ENCODE data around the gene ALDH3A2. TPM values are rescaled to one million over a fixed set of nuclear protein-coding genes. Genes with fewer than 3 reads are reported as not detected.
"Not testable (repeated sequence)": the region's sequence is repeated elsewhere in the genome, so short reads cannot be mapped to it uniquely, and the experiment has no call there.

ALDH3A2 gene
- polyA plus RNA-seq, 4 donors = 68.6 to 153 (median 76.0) TPM

DNA sequence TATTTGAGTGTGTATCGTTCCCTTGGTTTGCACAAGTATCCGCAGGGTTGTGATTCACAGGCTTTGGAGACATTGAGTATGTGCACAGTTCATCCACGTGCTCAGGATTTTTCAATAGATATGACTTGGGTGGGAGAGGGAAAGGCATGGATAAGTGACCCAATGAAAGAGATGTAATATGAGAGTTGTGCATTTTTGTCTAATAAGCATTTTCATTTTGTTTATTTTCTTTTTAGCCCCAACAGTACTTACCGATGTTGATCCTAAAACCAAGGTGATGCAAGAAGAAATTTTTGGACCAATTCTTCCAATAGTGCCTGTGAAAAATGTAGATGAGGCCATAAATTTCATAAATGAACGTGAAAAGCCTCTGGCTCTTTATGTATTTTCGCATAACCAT, 14.5 kb downstream of the ALDH3A2 start:
- Histone ChIP-seq H3K27ac (ENCODE audit: low read depth in 1 of 3, low read length in 2 of 3) (no peak overlapping the region), H3K36me3 (ENCODE audit: control insufficient read depth in 3 of 3, insufficient read depth in 2 of 3, low read depth in 1 of 3, low read length in 3 of 3) (peaks cover 3 to 48% (median 9%) of the 10 kb centered on the region in 3 donors), H3K27me3 (ENCODE audit: control insufficient read depth in 3 of 3, insufficient read depth in 3 of 3, low read length in 3 of 3) (no peaks in the 10 kb centered on the region), H3K4me3 (ENCODE audit: low read depth in 1 of 3, low read length in 3 of 3) (no peak overlapping the region), H3K9me3 (ENCODE audit: control insufficient read depth in 2 of 2, insufficient read depth in 1 of 2, low read depth in 1 of 2, low read length in 1 of 2) (no peaks in the 10 kb centered on the region), H3K4me1 (ENCODE audit: control insufficient read depth in 3 of 3, insufficient read depth in 2 of 3, low read depth in 1 of 3, low read length in 2 of 3) (no peaks in the 10 kb centered on the region)
- FAIRE-seq (no peak), DNase-seq (no peak)
- WGBS, 3 donors = 93 to 94% (median 93%) methylated on average over 6 of the region's 6 CpGs

DNA sequence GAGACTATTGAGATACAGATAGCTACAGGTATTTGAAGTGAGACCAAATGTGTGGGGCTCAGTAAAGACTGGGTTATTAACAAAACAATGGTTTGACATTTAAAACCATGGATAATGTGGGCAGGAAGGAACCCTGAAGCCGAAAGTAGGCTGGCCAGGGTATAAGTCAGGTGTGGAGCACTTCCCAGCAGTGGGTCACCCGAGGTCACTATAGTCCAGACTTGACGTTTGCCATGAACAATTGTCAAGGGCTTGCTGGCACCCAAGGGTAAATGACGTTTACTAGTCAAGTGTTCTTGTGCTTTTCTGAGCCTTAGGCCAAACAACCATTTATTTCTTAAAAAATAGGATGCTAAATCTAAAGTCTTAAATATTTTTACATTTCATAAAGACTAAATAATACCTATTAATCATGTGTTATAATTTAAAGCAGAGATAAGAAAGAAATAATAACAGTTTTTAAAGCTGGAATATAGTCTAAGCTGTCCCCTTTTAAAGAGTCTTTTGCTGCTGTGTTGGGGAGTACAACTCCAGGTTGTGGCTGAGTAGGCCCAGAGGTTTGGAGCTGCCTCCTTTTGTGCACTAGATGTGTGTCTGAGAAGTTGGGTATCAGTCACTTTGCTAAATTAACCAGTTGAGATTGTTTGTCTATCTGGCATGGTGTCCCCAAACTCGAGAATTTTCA, 15.7 kb downstream of the ALDH3A2 start:
- peaks cover 3 to 43% (median 9%) of the 10 kb centered on the region in 3 donors for H3K36me3 ChIP-seq (ENCODE audit: control insufficient read depth in 3 of 3, insufficient read depth in 2 of 3, low read depth in 1 of 3, low read length in 3 of 3)
- no peaks in the 10 kb centered on the region for H3K4me1 ChIP-seq (ENCODE audit: control insufficient read depth in 3 of 3, insufficient read depth in 2 of 3, low read depth in 1 of 3, low read length in 2 of 3)
- no peak overlapping the region for H3K4me3 ChIP-seq (ENCODE audit: low read depth in 1 of 3, low read length in 3 of 3)
- no peak for FAIRE-seq
- H3K27me3 ChIP-seq (ENCODE audit: control insufficient read depth in 3 of 3, insufficient read depth in 3 of 3, low read length in 3 of 3) = no peaks in the 10 kb centered on the region
- 57 to 68% (median 65%) methylated on average over 5 of the region's 5 CpGs for WGBS, 3 donors
- DNase-seq = no peak
- H3K9me3 ChIP-seq (ENCODE audit: control insufficient read depth in 2 of 2, insufficient read depth in 1 of 2, low read depth in 1 of 2, low read length in 1 of 2) = no peaks in the 10 kb centered on the region
- no peak overlapping the region for H3K27ac ChIP-seq (ENCODE audit: low read depth in 1 of 3, low read length in 2 of 3)

DNA sequence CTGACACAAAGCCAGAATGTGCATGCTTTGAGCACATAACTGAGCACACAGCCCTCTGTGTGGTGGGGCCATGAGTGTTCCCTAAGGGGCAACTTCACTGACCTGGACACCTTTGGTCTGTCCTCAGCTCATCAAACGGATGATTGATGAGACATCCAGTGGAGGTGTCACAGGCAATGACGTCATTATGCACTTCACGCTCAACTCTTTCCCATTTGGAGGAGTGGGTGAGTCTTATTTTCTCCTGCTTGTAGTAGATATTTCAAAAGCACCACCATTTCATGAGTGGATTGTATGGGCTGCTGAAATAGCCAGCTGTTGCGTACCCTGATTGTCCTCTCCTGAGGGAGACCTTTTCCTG, 16.2 kb downstream of the ALDH3A2 start:
- Histone ChIP-seq H3K4me1 (ENCODE audit: control insufficient read depth in 3 of 3, insufficient read depth in 2 of 3, low read depth in 1 of 3, low read length in 2 of 3) (no peaks in the 10 kb centered on the region), H3K27ac (ENCODE audit: low read depth in 1 of 3, low read length in 2 of 3) (no peak overlapping the region), H3K9me3 (ENCODE audit: control insufficient read depth in 2 of 2, insufficient read depth in 1 of 2, low read depth in 1 of 2, low read length in 1 of 2) (no peaks in the 10 kb centered on the region), H3K27me3 (ENCODE audit: control insufficient read depth in 3 of 3, insufficient read depth in 3 of 3, low read length in 3 of 3) (no peaks in the 10 kb centered on the region), H3K36me3 (ENCODE audit: control insufficient read depth in 3 of 3, insufficient read depth in 2 of 3, low read depth in 1 of 3, low read length in 3 of 3) (peaks cover 3 to 43% (median 9%) of the 10 kb centered on the region in 3 donors), H3K4me3 (ENCODE audit: low read depth in 1 of 3, low read length in 3 of 3) (no peak overlapping the region)
- DNase-seq = no peak
- no peak for FAIRE-seq
- WGBS, 3 donors = 90 to 97% (median 93%) methylated on average over 4 of the region's 4 CpGs

DNA sequence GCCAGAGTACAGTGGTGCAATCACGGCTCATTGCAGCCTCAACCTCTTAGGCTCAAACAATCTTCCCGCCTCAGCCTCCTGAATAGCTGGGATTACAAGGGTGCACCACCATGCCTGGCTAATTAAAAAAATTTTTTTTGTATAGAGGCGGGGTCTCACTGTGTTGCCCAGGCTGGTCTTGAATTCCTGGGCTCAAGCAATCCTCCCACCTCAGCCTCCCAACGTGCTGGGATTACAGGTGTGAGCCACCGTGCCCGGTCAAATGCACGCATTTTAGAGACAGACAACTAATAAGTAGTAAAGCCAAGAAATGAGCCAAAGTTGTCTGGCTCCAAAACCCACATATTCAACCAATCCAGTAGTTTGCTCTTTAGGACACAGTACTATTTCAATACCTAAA, 21.1 kb downstream of the ALDH3A2 start:
- H3K36me3 ChIP-seq (ENCODE audit: control insufficient read depth in 3 of 3, insufficient read depth in 2 of 3, low read depth in 1 of 3, low read length in 3 of 3) = peaks cover 2 to 33% (median 5%) of the 10 kb centered on the region in 3 donors
- WGBS, 3 donors = 96 to 97% (median 96%) methylated on average over 7 of the region's 7 CpGs
- not testable (repeated sequence) for FAIRE-seq

DNA sequence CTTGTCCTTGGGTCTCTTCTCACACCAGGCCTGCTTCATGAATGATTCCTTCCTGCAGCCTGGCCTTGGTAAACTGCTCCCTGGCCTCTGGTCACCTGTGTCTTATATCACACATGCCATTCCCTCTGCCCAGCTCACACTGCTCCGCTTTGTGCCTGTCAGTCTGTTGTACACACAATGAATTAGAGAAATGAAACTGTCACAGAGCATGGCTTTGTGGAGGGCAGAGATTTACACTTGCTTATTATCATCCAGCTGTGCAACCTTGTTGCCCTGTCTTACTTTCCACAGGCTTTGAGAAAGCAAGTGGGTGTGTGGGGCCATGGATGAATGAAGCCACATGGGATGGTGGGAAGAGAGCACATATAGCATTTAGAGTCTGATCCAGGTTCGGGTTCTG, 22.4 kb downstream of the ALDH3A2 start:
- peaks cover 2 to 29% (median 4%) of the 10 kb centered on the region in 3 donors for H3K36me3 ChIP-seq (ENCODE audit: control insufficient read depth in 3 of 3, insufficient read depth in 2 of 3, low read depth in 1 of 3, low read length in 3 of 3)
- H3K27ac ChIP-seq (ENCODE audit: low read depth in 1 of 3, low read length in 2 of 3) = peak overlapping the region in 2 of 3 donors; percentile 65 to 77
- no peaks in the 10 kb centered on the region for H3K27me3 ChIP-seq (ENCODE audit: control insufficient read depth in 3 of 3, insufficient read depth in 3 of 3, low read length in 3 of 3)
- no peak for DNase-seq
- WGBS, 3 donors = 57 to 69% (median 68%) methylated on average over 2 of the region's 2 CpGs
- no peak overlapping the region for H3K4me3 ChIP-seq (ENCODE audit: low read depth in 1 of 3, low read length in 3 of 3)
- H3K4me1 ChIP-seq (ENCODE audit: control insufficient read depth in 3 of 3, insufficient read depth in 2 of 3, low read depth in 1 of 3, low read length in 2 of 3) = peaks cover 3 to 23% (median 4%) of the 10 kb centered on the region in 3 donors
- no peak for FAIRE-seq
- H3K9me3 ChIP-seq (ENCODE audit: control insufficient read depth in 2 of 2, insufficient read depth in 1 of 2, low read depth in 1 of 2, low read length in 1 of 2) = no peaks in the 10 kb centered on the region

More for the DNA sequence above, 21.1 kb downstream of the ALDH3A2 start:
- not testable (repeated sequence) for H3K4me3 ChIP-seq (ENCODE audit: low read depth in 1 of 3, low read length in 3 of 3); H3K27ac ChIP-seq (ENCODE audit: low read depth in 1 of 3, low read length in 2 of 3); DNase-seq; H3K9me3 ChIP-seq (ENCODE audit: control insufficient read depth in 2 of 2, insufficient read depth in 1 of 2, low read depth in 1 of 2, low read length in 1 of 2); H3K27me3 ChIP-seq (ENCODE audit: control insufficient read depth in 3 of 3, insufficient read depth in 3 of 3, low read length in 3 of 3)
- peaks cover 3 to 21% (median 4%) of the 10 kb centered on the region in 3 donors for H3K4me1 ChIP-seq (ENCODE audit: control insufficient read depth in 3 of 3, insufficient read depth in 2 of 3, low read depth in 1 of 3, low read length in 2 of 3)

DNA sequence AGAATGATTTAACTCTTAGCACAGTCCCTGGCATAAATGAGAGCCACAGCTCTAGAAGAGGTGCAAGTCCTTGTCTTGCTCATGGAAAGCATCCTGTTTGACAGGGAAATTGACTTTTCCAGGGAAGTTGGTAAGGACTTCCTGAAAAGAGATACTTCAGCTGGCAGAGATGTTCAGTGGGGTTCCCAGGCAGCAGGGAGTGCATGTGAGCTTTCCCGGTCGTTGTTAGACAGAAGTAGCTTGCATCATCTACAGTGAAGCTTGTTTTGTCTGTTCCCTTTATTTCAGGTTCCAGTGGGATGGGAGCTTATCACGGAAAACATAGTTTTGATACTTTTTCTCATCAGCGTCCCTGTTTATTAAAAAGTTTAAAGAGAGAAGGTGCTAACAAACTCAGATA, 22.9 kb downstream of the ALDH3A2 start:
- DNase-seq = peak in 1 of 2 donors; percentile 27
- Histone ChIP-seq H3K27me3 (ENCODE audit: control insufficient read depth in 3 of 3, insufficient read depth in 3 of 3, low read length in 3 of 3) (no peaks in the 10 kb centered on the region), H3K4me3 (ENCODE audit: low read depth in 1 of 3, low read length in 3 of 3) (no peak overlapping the region), H3K27ac (ENCODE audit: low read depth in 1 of 3, low read length in 2 of 3) (peak overlapping the region; percentile 45 to 77 (median 65)), H3K4me1 (ENCODE audit: control insufficient read depth in 3 of 3, insufficient read depth in 2 of 3, low read depth in 1 of 3, low read length in 2 of 3) (peaks cover 3 to 23% (median 4%) of the 10 kb centered on the region in 3 donors), H3K36me3 (ENCODE audit: control insufficient read depth in 3 of 3, insufficient read depth in 2 of 3, low read depth in 1 of 3, low read length in 3 of 3) (peaks cover 2 to 33% (median 6%) of the 10 kb centered on the region in 3 donors), H3K9me3 (ENCODE audit: control insufficient read depth in 2 of 2, insufficient read depth in 1 of 2, low read depth in 1 of 2, low read length in 1 of 2) (no peaks in the 10 kb centered on the region)
- no peak for FAIRE-seq
- WGBS, 3 donors = 18 to 55% (median 35%) methylated on average over 4 of the region's 4 CpGs

DNA sequence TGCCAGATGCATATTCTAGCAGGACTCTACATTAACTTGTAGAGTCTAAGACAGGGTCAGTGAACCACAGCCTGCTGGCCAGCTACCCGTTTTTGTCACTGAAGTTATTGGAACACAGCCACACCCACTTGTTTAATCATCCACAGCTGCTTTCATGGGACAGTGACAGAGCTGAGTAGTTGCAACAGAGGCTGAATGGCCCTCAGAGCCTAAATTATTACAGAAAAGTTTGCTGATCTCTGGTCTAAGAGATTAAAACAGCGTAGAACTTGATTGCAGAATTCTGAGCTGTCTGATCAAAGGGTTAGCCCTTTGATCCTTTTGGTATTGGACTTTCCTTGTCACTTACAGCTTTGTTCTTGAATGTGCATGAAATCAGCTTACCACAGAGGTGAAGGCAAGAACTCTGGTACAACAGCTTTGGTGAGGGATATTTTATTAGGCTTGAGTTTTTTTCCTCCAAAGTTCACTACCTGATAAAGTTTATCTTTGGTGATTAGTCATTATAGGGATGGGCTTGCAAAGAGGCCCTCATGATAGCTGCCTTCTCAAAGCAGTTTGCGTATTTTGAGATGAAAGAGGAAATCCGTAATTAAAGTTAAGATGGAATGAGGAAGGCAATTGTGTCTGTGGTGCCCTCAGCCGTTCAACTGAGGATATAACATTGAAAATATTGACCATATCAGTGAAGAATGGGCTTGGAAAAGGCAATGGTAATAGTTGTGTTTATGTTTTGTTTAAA, 23.6 kb downstream of the ALDH3A2 start:
- Histone ChIP-seq H3K27ac (ENCODE audit: low read depth in 1 of 3, low read length in 2 of 3) (peak overlapping the region; percentile 45 to 77 (median 68)), H3K36me3 (ENCODE audit: control insufficient read depth in 3 of 3, insufficient read depth in 2 of 3, low read depth in 1 of 3, low read length in 3 of 3) (peaks cover 2 to 38% (median 6%) of the 10 kb centered on the region in 3 donors), H3K4me3 (ENCODE audit: low read depth in 1 of 3, low read length in 3 of 3) (no peak overlapping the region), H3K27me3 (ENCODE audit: control insufficient read depth in 3 of 3, insufficient read depth in 3 of 3, low read length in 3 of 3) (no peaks in the 10 kb centered on the region), H3K9me3 (ENCODE audit: control insufficient read depth in 2 of 2, insufficient read depth in 1 of 2, low read depth in 1 of 2, low read length in 1 of 2) (no peaks in the 10 kb centered on the region), H3K4me1 (ENCODE audit: control insufficient read depth in 3 of 3, insufficient read depth in 2 of 3, low read depth in 1 of 3, low read length in 2 of 3) (peaks cover 3 to 23% (median 4%) of the 10 kb centered on the region in 3 donors)
- peak; percentile 95 for FAIRE-seq
- WGBS, 3 donors = 10 to 45% (median 28%) methylated on average over 5 of the region's 5 CpGs
- DNase-seq = peak; percentile 88 to 96

DNA sequence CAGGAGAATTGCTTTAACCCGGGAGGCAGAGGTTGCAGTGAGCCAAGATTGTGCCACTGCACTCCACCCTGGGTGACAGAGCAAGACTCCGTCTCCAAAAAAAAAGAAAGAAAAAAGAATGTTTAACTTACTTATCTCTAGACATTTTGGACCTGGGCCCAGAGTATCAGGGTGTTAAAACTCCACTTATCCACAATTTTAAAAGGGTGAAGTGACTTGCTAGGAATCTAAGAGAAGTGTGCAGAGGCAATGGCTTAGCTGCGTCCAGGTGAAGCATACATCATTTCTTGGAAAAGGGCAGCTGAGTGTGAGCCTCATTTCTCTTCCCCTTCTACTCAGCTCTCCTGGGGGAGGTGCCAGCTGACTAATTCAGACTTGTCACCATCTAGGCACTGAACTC, 25.1 kb downstream of the ALDH3A2 start:
- peaks cover 2 to 38% (median 6%) of the 10 kb centered on the region in 3 donors for H3K36me3 ChIP-seq (ENCODE audit: control insufficient read depth in 3 of 3, insufficient read depth in 2 of 3, low read depth in 1 of 3, low read length in 3 of 3)
- 42 to 76% (median 47%) methylated on average over 3 of the region's 3 CpGs for WGBS, 3 donors

More for the DNA sequence above, 25.1 kb downstream of the ALDH3A2 start:
- Histone ChIP-seq H3K4me1 (ENCODE audit: control insufficient read depth in 3 of 3, insufficient read depth in 2 of 3, low read depth in 1 of 3, low read length in 2 of 3) (peaks cover 3 to 23% (median 4%) of the 10 kb centered on the region in 3 donors), H3K4me3 (ENCODE audit: low read depth in 1 of 3, low read length in 3 of 3) (no peak overlapping the region), H3K9me3 (ENCODE audit: control insufficient read depth in 2 of 2, insufficient read depth in 1 of 2, low read depth in 1 of 2, low read length in 1 of 2) (no peaks in the 10 kb centered on the region), H3K27me3 (ENCODE audit: control insufficient read depth in 3 of 3, insufficient read depth in 3 of 3, low read length in 3 of 3) (no peaks in the 10 kb centered on the region), H3K27ac (ENCODE audit: low read depth in 1 of 3, low read length in 2 of 3) (no peak overlapping the region)
- no peak for FAIRE-seq
- peak; percentile 43 to 53 for DNase-seq
